Measurements from ENCODE around the gene SMAD9. TPM values are rescaled to one million over a fixed set of nuclear protein-coding genes. Genes with fewer than 3 reads are reported as not detected.

The SMAD9 gene
- polyA plus RNA-seq, 1 of the 3 experiments (the other 2 are of a cell fraction): 3.1 TPM

DNA sequence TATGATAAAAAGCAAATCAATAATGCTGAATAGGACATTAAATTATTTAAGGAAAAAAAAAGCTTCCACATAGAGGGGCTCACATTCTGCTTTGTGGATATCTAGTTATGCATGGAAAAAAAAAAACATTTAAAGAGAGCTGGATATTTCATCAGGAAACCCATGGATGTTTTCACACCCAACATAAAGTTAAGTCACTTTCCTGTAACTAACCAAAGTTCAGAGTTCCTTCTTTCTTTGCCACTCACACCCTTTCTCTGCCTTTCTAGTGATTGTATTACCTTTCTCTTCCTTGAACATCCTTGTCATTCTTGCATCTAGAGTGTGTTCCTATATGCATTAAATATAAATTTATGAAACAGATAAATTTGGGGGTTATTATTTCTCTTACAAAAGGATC is 53.8 kb downstream of the SMAD9 start:
- H3K4me1 ChIP-seq (ENCODE audit: control insufficient read depth in 1 of 2, insufficient read depth in 2 of 2, low read depth in 1 of 2, low read length in 1 of 2): peaks cover 2 to 8% of the 10 kb centered on the region in 2 experiments; a peak in 2 of 4 replicates
- POLR2A ChIA-PET: no interaction called here
- H3F3A ChIP-seq (replicated peaks; ENCODE audit: insufficient read depth): no peaks in the 10 kb centered on the region
- no peak overlapping the region for H3K4me3 ChIP-seq (ENCODE audit: low read depth in 2 of 2, low read length in 1 of 2)
- no peak overlapping the region for H3K9ac ChIP-seq
- DNase-seq: no peak
- no peaks in the 10 kb centered on the region for H3K79me2 ChIP-seq (ENCODE audit: insufficient read depth)
- H2AFZ ChIP-seq (ENCODE audit: low read depth): no peak overlapping the region
- CTCF ChIA-PET: interaction anchor here (1.3 to 6.1 kb wide), 5 partner anchors 8 to 133 kb away, joined by 3 to 31 read pairs (median 4); partner anchors contain the start of gene ALG5
- TF ChIP-seq RFX5 (IDR thresholded peaks at IDR 0.05; ENCODE audit: low read length) (no peak), RCOR1 (IDR thresholded peaks at IDR 0.05; ENCODE audit: low read length) (no peak), USF1 (IDR thresholded peaks at IDR 0.05; ENCODE audit: borderline replicate concordance, low read depth) (no peak), FOSL2 (IDR thresholded peaks at IDR 0.05; ENCODE audit: borderline replicate concordance, low read depth) (no peak), YY1 (IDR thresholded peaks at IDR 0.05; ENCODE audit: low read depth) (no peak), GABPA (IDR thresholded peaks at IDR 0.05; ENCODE audit: low read depth) (no peak), REST (IDR thresholded peaks at IDR 0.05; ENCODE audit: low read depth, low read length) (no peak), TCF12 (IDR thresholded peaks at IDR 0.05) (no peak)
- TF ChIP-seq, protein P1, sequence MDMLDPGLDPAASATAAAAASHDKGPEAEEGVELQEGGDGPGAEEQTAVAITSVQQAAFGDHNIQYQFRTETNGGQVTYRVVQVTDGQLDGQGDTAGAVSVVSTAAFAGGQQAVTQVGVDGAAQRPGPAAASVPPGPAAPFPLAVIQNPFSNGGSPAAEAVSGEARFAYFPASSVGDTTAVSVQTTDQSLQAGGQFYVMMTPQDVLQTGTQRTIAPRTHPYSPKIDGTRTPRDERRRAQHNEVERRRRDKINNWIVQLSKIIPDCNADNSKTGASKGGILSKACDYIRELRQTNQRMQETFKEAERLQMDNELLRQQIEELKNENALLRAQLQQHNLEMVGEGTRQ (IDR thresholded peaks at IDR 0.05; ENCODE audit: borderline replicate concordance, low read depth, low read length): no peak
- no peak overlapping the region for H3K27ac ChIP-seq (ENCODE audit: low read depth in 2 of 2, low read length in 1 of 2)
- H3K27me3 ChIP-seq (ENCODE audit: insufficient read depth): no peaks in the 10 kb centered on the region
- no peak overlapping the region for H3K4me2 ChIP-seq
- H3K9me3 ChIP-seq: no peaks in the 10 kb centered on the region
- H3K36me3 ChIP-seq (replicated peaks in 1 of 2; ENCODE audit: control insufficient read depth in 1 of 2, insufficient read depth in 2 of 2, low read length in 1 of 2): peaks cover 20 to 53% of the 10 kb centered on the region in 2 experiments
- H4K20me1 ChIP-seq (ENCODE audit: insufficient read depth): no peaks in the 10 kb centered on the region
- no peaks in the 10 kb centered on the region for H3K9me2 ChIP-seq

DNA sequence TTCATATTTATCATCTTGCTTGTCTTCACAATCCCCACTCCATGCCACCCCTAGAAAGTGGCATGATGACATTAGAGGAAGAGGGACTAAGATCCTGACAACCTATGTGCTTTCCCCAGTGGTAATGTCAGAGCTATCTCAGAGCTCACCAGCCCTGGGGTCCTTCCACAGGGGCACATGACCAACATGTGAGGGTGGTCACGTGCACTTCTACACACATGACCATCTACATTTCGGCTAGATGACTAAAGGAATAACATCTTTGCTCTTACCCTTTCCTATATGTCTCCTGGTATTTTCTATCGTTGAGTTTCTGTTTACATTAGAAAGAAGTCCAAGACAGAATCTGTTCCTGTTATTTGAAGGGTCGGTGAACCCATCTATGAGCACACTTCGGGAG is 54.8 kb downstream of the SMAD9 start:
- Histone ChIP-seq H3K4me1 (ENCODE audit: control insufficient read depth in 1 of 2, insufficient read depth in 2 of 2, low read depth in 1 of 2, low read length in 1 of 2) (peaks cover 0 to 8% of the 10 kb centered on the region in 2 experiments; a peak in 1 of 4 replicates), H3K36me3 (replicated peaks in 1 of 2; ENCODE audit: control insufficient read depth in 1 of 2, insufficient read depth in 2 of 2, low read length in 1 of 2) (peaks cover 20 to 51% of the 10 kb centered on the region in 2 experiments), H2AFZ (ENCODE audit: low read depth) (no peak overlapping the region), H3K9me3 (no peaks in the 10 kb centered on the region), H3K9me2 (no peaks in the 10 kb centered on the region), H3F3A (replicated peaks; ENCODE audit: insufficient read depth) (no peaks in the 10 kb centered on the region), H4K20me1 (ENCODE audit: insufficient read depth) (no peaks in the 10 kb centered on the region), H3K79me2 (ENCODE audit: insufficient read depth) (no peaks in the 10 kb centered on the region), H3K27me3 (ENCODE audit: insufficient read depth) (no peaks in the 10 kb centered on the region), H3K27ac (ENCODE audit: low read depth in 2 of 2, low read length in 1 of 2) (no peak overlapping the region), H3K4me2 (no peak overlapping the region), H3K9ac (no peak overlapping the region), H3K4me3 (ENCODE audit: low read depth in 2 of 2, low read length in 1 of 2) (no peak overlapping the region)
- ChIA-PET CTCF (interaction anchor here (0.9 to 1.6 kb wide), 2 partner anchors 16 to 116 kb away, joined by 3 to 7 read pairs; no protein-coding TSS in a partner anchor), POLR2A (no interaction called here)
- no peak for DNase-seq
- 88% methylated on average over 5 of the region's 5 CpGs for WGBS (ENCODE audit: low lambda C conversion rate)
- TF ChIP-seq USF1 (IDR thresholded peaks at IDR 0.05; ENCODE audit: borderline replicate concordance, low read depth) (no peak), RFX5 (IDR thresholded peaks at IDR 0.05; ENCODE audit: low read length) (no peak), GABPA (IDR thresholded peaks at IDR 0.05; ENCODE audit: low read depth) (no peak), RXRA (IDR thresholded peaks at IDR 0.05; ENCODE audit: borderline replicate concordance, low read depth) (no peak), TEAD4 (IDR thresholded peaks at IDR 0.05; ENCODE audit: borderline replicate concordance, insufficient read depth) (no peak), NRF1 (IDR thresholded peaks at IDR 0.05; ENCODE audit: low read depth, low read length) (no peak), TCF12 (IDR thresholded peaks at IDR 0.05) (no peak), EP300 (IDR thresholded peaks at IDR 0.05; ENCODE audit: borderline replicate concordance in 1 of 2, low read depth in 1 of 2, low read length in 1 of 2) (no peak), RCOR1 (IDR thresholded peaks at IDR 0.05; ENCODE audit: low read length) (no peak), SMC3 (IDR thresholded peaks at IDR 0.05; ENCODE audit: low read depth, low read length) (no peak), EZH2phosphoT487 (IDR thresholded peaks at IDR 0.05; ENCODE audit: borderline replicate concordance, low read depth) (no peak), POLR2AphosphoS5 (IDR thresholded peaks at IDR 0.05; ENCODE audit: low read depth, low read length) (no peak), MEF2A (IDR thresholded peaks at IDR 0.05; ENCODE audit: borderline replicate concordance, low read depth) (no peak)
- TF ChIP-seq, protein P2, sequence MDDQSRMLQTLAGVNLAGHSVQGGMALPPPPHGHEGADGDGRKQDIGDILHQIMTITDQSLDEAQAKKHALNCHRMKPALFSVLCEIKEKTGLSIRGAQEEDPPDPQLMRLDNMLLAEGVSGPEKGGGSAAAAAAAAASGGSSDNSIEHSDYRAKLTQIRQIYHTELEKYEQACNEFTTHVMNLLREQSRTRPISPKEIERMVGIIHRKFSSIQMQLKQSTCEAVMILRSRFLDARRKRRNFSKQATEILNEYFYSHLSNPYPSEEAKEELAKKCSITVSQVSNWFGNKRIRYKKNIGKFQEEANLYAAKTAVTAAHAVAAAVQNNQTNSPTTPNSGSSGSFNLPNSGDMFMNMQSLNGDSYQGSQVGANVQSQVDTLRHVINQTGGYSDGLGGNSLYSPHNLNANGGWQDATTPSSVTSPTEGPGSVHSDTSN (IDR thresholded peaks at IDR 0.05): no peak
- TF ChIP-seq, protein P1 (IDR thresholded peaks at IDR 0.05; ENCODE audit: borderline replicate concordance, low read depth, low read length): no peak
